ENCODE data around the gene MLLT11.
"Not testable (repeated sequence)": the region's sequence is repeated elsewhere in the genome, so short reads cannot be mapped to it uniquely, and the experiment has no call there.

MLLT11 gene

DNA sequence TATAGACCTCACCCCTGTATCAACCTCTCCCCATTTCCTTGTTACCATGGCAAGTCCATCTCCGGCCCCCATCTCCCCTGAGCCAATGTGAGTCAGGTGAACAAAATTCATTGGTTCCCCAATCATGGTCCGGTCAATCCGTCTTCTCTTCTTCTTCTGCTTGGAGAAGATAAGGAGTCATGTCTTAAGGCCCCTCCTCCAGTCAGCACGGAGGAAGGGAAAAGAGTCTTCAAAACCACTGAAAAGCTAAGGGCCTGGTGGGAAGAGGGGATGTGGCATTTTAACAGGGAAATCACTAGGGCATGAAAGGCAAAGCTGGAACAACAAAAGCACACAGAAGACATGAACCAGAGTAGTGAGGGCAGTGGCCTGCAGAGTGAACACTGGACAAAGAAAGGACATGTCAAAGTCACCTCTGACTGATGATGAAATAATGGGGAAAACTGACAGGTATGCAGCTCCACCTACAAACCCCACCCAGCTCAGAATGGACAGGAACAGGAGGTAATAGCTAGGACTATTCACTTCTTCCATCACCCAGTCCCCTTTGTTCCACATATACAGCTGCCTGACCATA, 5.1 kb upstream of the MLLT11 start:
- in situ Hi-C loops (cut with MboI; ENCODE audit: low pct_unique_long_range_greater_than_20kb, low sequenced_read_pairs): no loop called here
- DNase-seq: no peak

DNA sequence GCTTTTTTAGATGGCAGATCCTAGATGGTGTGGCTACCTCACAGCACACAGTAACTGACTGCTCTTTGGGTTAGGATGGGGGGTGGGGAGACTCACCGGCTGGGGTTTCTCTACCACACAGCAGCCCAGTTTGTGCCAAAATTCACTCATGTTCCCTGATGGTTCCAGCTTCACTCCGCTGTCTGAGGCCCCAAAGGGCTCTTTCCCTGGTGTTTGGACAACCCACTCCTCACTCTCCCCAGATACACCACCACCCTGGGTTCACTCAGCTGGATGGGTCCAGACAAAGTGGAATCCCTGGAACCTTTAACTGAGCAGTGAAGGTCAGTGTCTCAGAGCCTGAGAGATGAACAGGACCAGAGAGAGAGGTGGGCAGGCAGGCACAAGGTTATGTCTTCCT, 4.6 kb upstream of the MLLT11 start:
- in situ Hi-C loops (cut with MboI; ENCODE audit: low pct_unique_long_range_greater_than_20kb, low sequenced_read_pairs): no loop called here
- no peak for DNase-seq

- in situ Hi-C loops (cut with MboI; ENCODE audit: low pct_unique_long_range_greater_than_20kb, low sequenced_read_pairs): no loop called here
- DNase-seq: peak; percentile 53
Measured at GRCh38 chr1:151056149-151056548, 4.0 kb upstream of the MLLT11 start.

DNA sequence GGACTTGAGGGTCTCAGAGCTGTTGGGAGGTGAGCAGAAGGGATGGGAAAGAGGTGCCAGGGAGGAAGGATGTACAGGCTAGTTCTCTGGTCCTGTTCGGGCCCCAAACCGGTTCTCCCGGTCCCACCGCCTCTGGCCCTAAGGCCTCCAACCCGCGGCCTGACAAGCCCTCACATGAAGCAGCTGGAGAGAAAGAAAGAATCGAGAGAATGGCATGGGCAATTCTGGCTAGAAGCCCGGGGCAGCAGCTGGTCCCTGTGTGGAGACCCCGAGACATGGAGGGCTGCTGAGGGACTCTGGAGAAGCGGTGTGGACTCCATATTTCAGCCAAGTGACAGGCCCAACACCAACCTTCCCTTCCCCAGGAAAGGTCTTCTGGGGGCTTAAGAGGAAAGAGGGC, 1.5 kb upstream of the MLLT11 start:
- in situ Hi-C loops (cut with MboI; ENCODE audit: low pct_unique_long_range_greater_than_20kb, low sequenced_read_pairs): no loop called here
- DNase-seq: no peak

DNA sequence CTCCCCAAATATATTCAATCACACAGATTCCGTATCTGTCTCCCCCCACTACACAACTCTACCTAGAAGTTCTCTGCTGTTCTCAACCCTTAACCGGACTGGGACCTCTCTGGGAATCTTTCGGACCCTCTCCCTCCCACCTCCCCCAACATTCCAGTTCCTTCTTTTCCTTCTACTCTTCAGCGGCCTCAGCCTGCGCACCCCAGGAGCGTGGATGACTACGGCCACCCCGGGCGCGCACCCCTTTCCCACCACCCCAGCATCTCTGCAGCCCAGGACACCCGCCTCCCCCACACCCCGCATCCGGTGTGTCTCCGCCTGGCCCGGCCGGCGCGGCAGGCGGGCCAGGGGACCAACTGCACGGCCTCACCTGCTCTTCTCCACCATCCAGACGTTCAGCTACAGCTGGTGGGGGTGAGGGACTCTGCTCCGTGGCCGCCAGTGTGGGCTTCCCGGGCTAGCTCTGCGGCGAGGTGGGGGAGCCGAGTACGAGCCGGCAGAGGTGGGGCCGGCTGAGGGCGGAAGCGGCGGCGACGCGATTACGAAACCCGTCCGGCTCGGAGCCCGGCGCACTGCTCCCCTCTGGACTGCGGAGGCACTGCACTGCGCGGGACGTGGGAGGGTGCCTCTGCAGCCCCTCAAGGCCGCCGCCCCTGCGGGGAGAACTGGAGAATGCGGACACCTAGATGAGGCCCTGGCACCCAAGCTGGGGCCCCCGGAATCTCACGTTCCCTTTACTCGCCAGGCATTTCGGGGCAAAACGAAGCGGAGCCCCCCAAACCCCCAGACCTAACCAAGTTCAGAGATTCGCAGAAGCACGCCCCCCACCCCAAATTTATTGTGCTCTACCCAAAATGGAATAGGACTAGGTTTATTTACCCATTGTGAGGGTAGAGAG, 839 bp upstream of the MLLT11 start, which contains the start of gene CDC42SE1:
TSS of gene CDC42SE1 (minus strand) at position 514 of the 898 bp plus-strand sequence. CDS start 3,892 bp downstream, outside the sequence.
- in situ Hi-C loops (cut with MboI; ENCODE audit: low pct_unique_long_range_greater_than_20kb, low sequenced_read_pairs): no loop called here

DNA sequence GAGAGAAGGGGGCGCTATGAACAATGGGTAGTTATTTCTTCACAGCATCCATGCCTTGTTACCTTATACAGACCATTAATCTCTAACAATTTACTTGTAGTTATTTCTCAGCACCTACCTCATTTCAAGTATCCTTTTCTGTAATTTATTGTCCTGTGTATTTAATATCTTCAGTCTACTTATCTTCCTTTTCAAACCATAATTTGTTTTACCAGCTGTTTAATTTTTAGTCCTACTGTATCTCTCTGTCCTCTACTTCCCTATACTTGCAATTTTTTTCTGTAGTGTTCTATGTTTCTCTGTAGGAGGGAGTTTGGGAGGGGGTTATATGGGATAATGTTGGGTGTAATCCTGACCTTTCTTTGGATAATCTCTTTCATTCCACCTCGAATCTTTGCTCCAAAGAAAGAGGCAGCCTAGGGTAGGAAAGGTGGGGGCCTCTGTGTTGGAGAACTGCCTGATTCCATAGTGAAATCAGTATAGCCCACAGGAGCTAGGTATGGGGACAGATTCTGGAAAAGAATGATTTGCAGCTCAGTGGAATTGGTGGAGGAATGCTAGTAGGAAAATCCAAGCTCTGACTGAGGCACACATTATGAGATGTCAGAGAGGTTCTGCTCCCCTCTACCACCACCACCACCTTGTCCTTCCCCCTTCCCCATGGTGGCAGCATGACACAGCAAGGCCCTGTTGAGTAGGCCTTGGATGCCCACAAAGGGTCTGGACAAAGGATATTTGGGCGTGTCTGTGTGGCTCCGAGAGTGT, 642 bp downstream of the MLLT11 start:
- in situ Hi-C loops (cut with MboI; ENCODE audit: low pct_unique_long_range_greater_than_20kb, low sequenced_read_pairs): no loop called here
- DNase-seq: peak; percentile 31

More for the DNA sequence above, 839 bp upstream of the MLLT11 start, which contains the start of gene CDC42SE1:
- DNase-seq: peak; percentile 94

DNA sequence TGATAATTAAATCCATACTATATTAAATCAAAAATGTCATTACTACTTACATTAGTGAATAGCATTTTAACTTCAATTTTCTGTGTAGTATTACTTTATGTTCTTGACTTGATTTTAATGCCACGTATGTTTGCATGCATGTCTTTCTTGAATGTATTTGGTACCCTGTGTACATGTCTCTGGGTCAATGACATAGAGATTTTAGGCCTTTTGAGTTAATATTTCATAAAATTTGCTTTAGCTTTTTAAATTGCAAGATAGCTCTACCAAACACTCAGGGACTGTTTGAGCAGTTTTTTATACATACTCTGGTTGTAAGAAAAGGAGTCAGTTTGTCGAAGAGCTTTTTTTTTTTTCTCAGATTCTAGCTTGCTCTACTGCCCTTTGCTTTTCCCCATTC, 1.5 kb downstream of the MLLT11 start:
- no peak for DNase-seq
- in situ Hi-C loops (cut with MboI; ENCODE audit: low pct_unique_long_range_greater_than_20kb, low sequenced_read_pairs): no loop called here

GRCh38 chr1:151062741-151063371, 2.7 kb downstream of the MLLT11 start:
- in situ Hi-C loops (cut with MboI; ENCODE audit: low pct_unique_long_range_greater_than_20kb, low sequenced_read_pairs): no loop called here
- no peak for DNase-seq

DNA sequence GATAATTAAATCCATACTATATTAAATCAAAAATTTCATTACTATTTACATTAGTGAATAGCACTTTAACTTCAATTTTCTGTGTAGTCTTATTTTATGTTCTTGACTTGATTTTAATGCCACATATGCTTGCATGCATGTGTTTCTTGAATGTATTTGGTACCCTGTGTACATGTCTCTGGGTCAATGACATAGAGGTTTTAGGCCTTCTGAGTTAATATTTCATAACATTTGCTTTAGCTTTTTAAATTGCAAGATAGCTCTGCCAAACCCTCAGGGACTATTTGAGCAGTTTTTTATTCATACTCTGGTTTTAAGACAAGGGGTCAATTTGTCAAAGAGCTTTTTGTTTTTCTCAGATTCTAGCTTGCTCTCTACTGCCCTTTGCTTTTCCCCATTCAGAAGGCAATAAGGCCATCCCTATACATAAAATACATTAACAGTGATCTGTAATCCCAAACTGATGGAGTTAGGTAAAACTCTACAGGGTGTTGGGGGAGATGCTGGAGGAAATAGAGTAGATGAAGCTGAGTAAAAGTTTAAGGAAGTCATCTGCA, 5.0 kb downstream of the MLLT11 start:
- in situ Hi-C loops (cut with MboI; ENCODE audit: low pct_unique_long_range_greater_than_20kb, low sequenced_read_pairs): no loop called here
- DNase-seq: no peak

DNA sequence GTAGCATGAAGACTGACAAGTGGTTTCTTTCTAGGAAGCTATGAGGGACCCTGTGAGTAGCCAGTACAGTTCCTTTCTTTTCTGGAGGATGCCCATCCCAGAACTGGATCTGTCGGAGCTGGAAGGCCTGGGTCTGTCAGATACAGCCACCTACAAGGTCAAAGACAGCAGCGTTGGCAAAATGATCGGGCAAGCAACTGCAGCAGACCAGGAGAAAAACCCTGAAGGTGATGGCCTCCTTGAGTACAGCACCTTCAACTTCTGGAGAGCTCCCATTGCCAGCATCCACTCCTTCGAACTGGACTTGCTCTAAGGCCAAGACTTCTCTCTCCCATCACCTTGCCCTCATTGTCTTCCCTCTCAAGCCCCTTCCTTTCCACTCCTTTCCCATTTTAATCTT, 7.0 kb downstream of the MLLT11 start:
- DNase-seq: no peak
- in situ Hi-C loops (cut with MboI; ENCODE audit: low pct_unique_long_range_greater_than_20kb, low sequenced_read_pairs): no loop called here

- in situ Hi-C loops (cut with MboI; ENCODE audit: low pct_unique_long_range_greater_than_20kb, low sequenced_read_pairs): no loop called here
- no peak for DNase-seq
Measured at GRCh38 chr1:151069103-151069486, 8.9 kb downstream of the MLLT11 start.

GRCh38 chr1:151070474-151071276, 10.5 kb downstream of the MLLT11 start, which contains the start of gene GABPB2:
TSS of gene GABPB2 (plus strand) at chr1:151070761. CDS start at chr1:151088190, 17,429 bp downstream.
- in situ Hi-C loops (cut with MboI; ENCODE audit: low pct_unique_long_range_greater_than_20kb, low sequenced_read_pairs): no loop called here
- peak; percentile 93 for DNase-seq

DNA sequence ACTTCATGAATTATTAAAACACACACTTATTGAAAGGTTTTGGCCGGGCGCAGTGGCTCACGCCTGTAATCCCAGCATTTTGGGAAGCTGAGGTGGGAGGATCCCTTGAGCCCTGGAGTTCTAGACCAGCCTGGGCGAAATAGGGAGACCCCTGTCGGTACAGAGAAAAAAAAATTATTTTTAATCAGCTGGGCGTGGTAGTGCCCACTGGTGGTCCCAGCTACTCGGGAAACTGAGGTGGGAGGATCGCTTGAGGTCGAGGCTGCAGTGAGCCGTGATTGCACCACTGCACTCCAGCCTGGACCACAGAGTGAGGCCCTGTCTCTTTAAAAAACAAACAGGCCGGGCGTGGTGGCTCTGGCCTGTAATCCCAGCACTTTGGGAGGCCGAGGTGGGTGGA, 12.0 kb downstream of the MLLT11 start:
- in situ Hi-C loops (cut with MboI; ENCODE audit: low pct_unique_long_range_greater_than_20kb, low sequenced_read_pairs): no loop called here
- DNase-seq: no peak

DNA sequence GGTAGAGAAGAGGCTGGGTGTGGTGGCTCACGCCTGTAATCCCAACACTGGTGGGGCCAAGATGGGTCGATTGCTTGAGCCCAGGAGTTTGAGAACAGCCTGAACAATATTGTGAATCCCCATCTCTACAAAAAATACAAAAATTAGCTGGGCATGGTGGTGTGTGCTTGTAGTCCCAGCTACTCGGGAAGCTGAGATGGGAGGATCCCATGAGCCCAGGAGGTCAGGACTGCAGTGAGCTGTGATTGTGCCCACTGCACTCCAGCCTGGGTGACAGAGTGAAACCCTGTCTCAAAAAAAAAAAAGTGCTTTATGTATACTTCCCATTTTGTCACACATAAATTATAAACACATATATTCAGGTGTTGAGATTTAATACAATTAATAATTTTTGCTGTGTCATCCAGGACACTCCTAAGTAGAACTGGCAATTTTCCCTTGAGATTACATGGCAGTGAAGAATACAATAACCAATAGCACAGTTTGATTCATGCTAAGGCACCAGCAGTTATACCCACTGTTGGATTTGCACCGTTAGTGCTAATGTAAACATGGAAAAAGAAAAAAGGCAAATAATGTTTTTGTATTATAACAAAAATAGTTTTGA, 25.9 kb downstream of the MLLT11 start:
- no peak for DNase-seq
- in situ Hi-C loops (cut with MboI; ENCODE audit: low pct_unique_long_range_greater_than_20kb, low sequenced_read_pairs): no loop called here

DNA sequence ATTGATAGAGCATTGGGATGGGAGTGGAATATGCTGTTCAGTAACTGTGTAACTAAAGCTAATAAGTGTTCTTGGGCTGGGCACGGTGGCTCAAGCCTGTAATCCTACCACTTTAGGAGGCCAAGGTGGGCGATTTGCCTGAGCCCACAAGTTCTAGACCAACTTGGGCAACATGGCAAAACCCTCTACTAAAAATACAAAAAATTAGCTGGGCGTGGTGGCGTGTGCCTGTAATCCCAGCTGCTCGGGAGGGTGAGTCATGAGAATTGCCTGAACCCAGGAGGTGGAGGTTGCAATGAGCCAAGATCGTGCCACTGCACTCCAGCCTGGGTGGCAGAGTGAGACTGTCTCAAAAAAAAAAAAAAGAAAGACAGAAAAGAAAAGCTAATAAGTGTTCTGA, 37.2 kb downstream of the MLLT11 start:
- in situ Hi-C loops (cut with MboI; ENCODE audit: low pct_unique_long_range_greater_than_20kb, low sequenced_read_pairs); DNase-seq: not testable (repeated sequence)

DNA sequence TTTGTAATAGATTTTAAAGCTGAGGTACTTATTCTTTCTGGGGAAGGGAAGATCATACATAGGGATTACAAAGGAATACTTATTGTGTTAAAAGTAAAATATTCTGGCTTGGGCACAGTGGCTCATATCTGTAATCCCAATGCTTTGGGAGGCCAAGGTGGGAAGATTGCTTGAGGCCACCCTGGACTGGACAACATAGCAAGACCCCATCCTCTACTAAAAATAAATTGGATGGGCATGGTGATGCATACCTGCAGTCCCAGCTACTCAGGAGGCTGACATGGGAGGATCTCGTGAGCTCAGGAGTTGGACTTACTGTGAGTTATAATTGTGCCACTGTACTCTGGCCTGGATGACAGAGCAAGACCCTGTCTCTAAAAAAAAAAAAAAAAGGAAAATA, 37.9 kb downstream of the MLLT11 start:
- in situ Hi-C loops (cut with MboI; ENCODE audit: low pct_unique_long_range_greater_than_20kb, low sequenced_read_pairs): no loop called here
- no peak for DNase-seq

GRCh38 chr1:151104630-151105029, 44.4 kb downstream of the MLLT11 start:
- DNase-seq: no peak
- in situ Hi-C loops (cut with MboI; ENCODE audit: low pct_unique_long_range_greater_than_20kb, low sequenced_read_pairs): no loop called here

DNA sequence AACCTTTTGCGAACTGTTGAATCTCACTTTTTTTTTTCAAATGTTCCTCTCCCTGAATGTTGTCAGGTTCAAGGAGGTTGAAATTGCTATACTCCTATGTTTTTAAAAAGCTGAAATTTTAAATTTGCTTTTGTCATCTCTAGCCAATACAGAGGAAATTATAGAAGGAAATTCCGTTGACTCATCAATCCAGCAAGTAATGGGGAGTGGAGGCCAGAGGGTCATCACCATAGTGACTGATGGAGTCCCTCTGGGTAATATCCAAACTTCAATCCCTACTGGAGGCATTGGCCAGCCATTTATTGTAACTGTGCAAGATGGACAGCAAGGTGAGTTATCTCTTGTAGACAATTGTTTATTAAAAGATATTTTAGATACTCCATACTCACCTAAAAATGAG, 46.7 kb downstream of the MLLT11 start:
- DNase-seq: no peak
- in situ Hi-C loops (cut with MboI; ENCODE audit: low pct_unique_long_range_greater_than_20kb, low sequenced_read_pairs): no loop called here
